Neural progenitor cell (in vitro differentiated cells): Measurements from ENCODE around the gene TBC1D24.

ENCODE experiments used
- EZH2 ChIP-seq: fragments of 200-600 bp; sonication (generic); IDR thresholded peaks from 2 replicates; pipeline ENCODE4 v1.6.1; 2017; ENCODE audit warnings: antibody characterized with exemption, mild to moderate bottlenecking, moderate library complexity
- EZH2phosphoT487 ChIP-seq: fragments of 200-600 bp; sonication (generic); IDR thresholded peaks from 2 replicates; pipeline ENCODE4 v1.6.1; 2017; ENCODE audit warnings: antibody characterized with exemption
- TF ChIP-seq, protein P1 (sequence below): fragments of 200-600 bp; sonication (generic); IDR thresholded peaks from 2 replicates; pipeline ENCODE4 v1.5.1; 2017; ENCODE audit warnings: antibody characterized with exemption, mild to moderate bottlenecking

- TF ChIP-seq, protein P1, sequence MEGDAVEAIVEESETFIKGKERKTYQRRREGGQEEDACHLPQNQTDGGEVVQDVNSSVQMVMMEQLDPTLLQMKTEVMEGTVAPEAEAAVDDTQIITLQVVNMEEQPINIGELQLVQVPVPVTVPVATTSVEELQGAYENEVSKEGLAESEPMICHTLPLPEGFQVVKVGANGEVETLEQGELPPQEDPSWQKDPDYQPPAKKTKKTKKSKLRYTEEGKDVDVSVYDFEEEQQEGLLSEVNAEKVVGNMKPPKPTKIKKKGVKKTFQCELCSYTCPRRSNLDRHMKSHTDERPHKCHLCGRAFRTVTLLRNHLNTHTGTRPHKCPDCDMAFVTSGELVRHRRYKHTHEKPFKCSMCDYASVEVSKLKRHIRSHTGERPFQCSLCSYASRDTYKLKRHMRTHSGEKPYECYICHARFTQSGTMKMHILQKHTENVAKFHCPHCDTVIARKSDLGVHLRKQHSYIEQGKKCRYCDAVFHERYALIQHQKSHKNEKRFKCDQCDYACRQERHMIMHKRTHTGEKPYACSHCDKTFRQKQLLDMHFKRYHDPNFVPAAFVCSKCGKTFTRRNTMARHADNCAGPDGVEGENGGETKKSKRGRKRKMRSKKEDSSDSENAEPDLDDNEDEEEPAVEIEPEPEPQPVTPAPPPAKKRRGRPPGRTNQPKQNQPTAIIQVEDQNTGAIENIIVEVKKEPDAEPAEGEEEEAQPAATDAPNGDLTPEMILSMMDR, result no peak
- TF ChIP-seq EZH2, result no peak
- TF ChIP-seq EZH2phosphoT487, result no peak
These were observed 43.2 kb downstream of the TBC1D24 start for GRCh38 chr16:2517954-2518605.
